K562 (cell line): Measurements from ENCODE around the gene LRP1B. TPM values are rescaled to one million over a fixed set of nuclear protein-coding genes. Genes with fewer than 3 reads are reported as not detected.

Experiments used
- ATAC-seq: fragments of 200-7000 bp; cut with Tn5 transposase; 3 replicates; pipeline ENCODE4 v1.9.1; 2020; ENCODE audit warnings: moderate library complexity
- BruUV-seq: library from RNA; stranded (reverse); fragments of 400-500 nt; replicated peaks from 2 replicates; lab custom pipeline; 2021; lab: Mats Ljungman, UMichigan
- CTCF ChIA-PET: fragments of 300-600 bp; formaldehyde crosslinking; extraction: SDS; loops from one replicate; lab custom pipeline; 2021; ENCODE audit warnings: low intra/inter-chr PET ratio; lab: Yijun Ruan, JAX
- POLR2A ChIA-PET: fragments of 300-600, 350-650 bp; sonication (Branson Sonifier 250); formaldehyde crosslinking; extraction: SDS; loops from one replicate; lab custom pipeline; 2021; ENCODE audit warnings: antibody characterized with exemption, inconsistent platforms; lab: Yijun Ruan, JAX
- DNase-seq, 4 experiments: peaks; one replicate each; pipeline versions ENCODE4 v3.0.0 to v3.0.0-alpha.2; 2011 to 2018; ENCODE audit warnings: low spot score in 3 of 4, mixed read lengths in 3 of 4; ENCODE audit errors: extremely low read depth in 1 of 4
- FAIRE-seq: peaks from 2 replicates; lab custom pipeline; 2011; peaks lifted over from hg19 to GRCh38; lab: Jason Lieb, UNC
- H2AFZ ChIP-seq: 2 replicates; pipeline ENCODE4 v1.6.0; 2011; ENCODE audit warnings: low read depth, low read length, control low read depth, inconsistent platforms
- H3K27ac ChIP-seq: fragments of 200-600 bp; 3 replicates; pipeline ENCODE4 v1.8.0; 2011; ENCODE audit warnings: low read depth, mild to moderate bottlenecking, control low read depth, inconsistent platforms, low read length, moderate library complexity, mixed read lengths; ENCODE audit errors: extremely low read depth
- H3K27me3 ChIP-seq, 2 experiments: fragments of 300-600 bp in 1 of 2; 2 replicates in 1 of 2; 3 replicates in 1 of 2; pipeline versions ENCODE4 v1.6.0 to v1.8.0; 2011; ENCODE audit warnings: inconsistent platforms in 2 of 2, low read length in 2 of 2, mild to moderate bottlenecking in 1 of 2, mixed read lengths in 1 of 2, moderate library complexity in 1 of 2; ENCODE audit not compliant: control insufficient read depth in 2 of 2, insufficient read depth in 2 of 2
- H3K36me3 ChIP-seq: fragments of 300-600 bp; 3 replicates; pipeline ENCODE4 v1.8.0; 2011; ENCODE audit warnings: mild to moderate bottlenecking, low read length, inconsistent platforms; ENCODE audit not compliant: control insufficient read depth, insufficient read depth
- H3K4me1 ChIP-seq, 2 experiments: fragments of 200-600 bp in 1 of 2; replicated peaks in 1 of 2; 2 replicates in 1 of 2; 3 replicates in 1 of 2; pipeline versions ENCODE4 v1.5.1 to v1.8.0; 2011; ENCODE audit warnings: inconsistent platforms in 2 of 2, low read length in 2 of 2, mild to moderate bottlenecking in 1 of 2, mixed read lengths in 1 of 2, moderate library complexity in 1 of 2; ENCODE audit not compliant: control insufficient read depth in 2 of 2, insufficient read depth in 2 of 2
- H3K4me2 ChIP-seq: 2 replicates; pipeline ENCODE4 v1.6.1; 2011; ENCODE audit warnings: low read length, control low read depth, inconsistent platforms, mixed read lengths; ENCODE audit not compliant: insufficient read depth
- H3K4me3 ChIP-seq: fragments of 200-600 bp; sonication (generic), shearing (Covaris generic); 2 replicates; pipeline ENCODE4 v1.5.1; 2016; ENCODE audit warnings: control low read depth, inconsistent platforms
- H3K79me2 ChIP-seq: fragments of 200-600 bp; 3 replicates; pipeline ENCODE4 v1.8.0; 2011; ENCODE audit warnings: low read length, inconsistent platforms; ENCODE audit not compliant: control insufficient read depth, insufficient read depth
- H3K9ac ChIP-seq, 2 experiments: 2 replicates each; pipeline versions ENCODE4 v1.6.0 to v1.6.1; 2011; ENCODE audit warnings: low read depth in 2 of 2, low read length in 2 of 2, control low read depth in 1 of 2, inconsistent platforms in 1 of 2, mild to moderate bottlenecking in 1 of 2, mixed read lengths in 1 of 2; ENCODE audit not compliant: insufficient read depth in 1 of 2
- H3K9me1 ChIP-seq: one replicate; pipeline ENCODE4 v1.6.0; 2011; ENCODE audit warnings: inconsistent platforms, mild to moderate bottlenecking, low read length, moderate library complexity; ENCODE audit not compliant: control insufficient read depth, insufficient read depth
- H3K9me3 ChIP-seq: replicated peaks from 2 replicates; pipeline ENCODE4 v1.5.1; 2011; ENCODE audit warnings: low read depth, low read length, inconsistent platforms; ENCODE audit not compliant: control insufficient read depth, insufficient read depth
- H4K20me1 ChIP-seq: replicated peaks from 2 replicates; pipeline ENCODE4 v1.6.1; 2011; ENCODE audit warnings: low read length, inconsistent platforms, mixed read lengths; ENCODE audit not compliant: control insufficient read depth, insufficient read depth
- BRCA1 ChIP-seq, 2 experiments: fragments of 450-650 bp in 1 of 2; sonication (generic) in 1 of 2; formaldehyde crosslinking in 1 of 2; IDR thresholded peaks; 2 replicates each; pipeline versions ENCODE4 v1.5.0 to v1.6.1; 2017 to 2020; ENCODE audit warnings: mild to moderate bottlenecking in 1 of 2, missing genetic modification reagents in 1 of 2
- CBX3 ChIP-seq, 2 experiments: IDR thresholded peaks; 1 replicate in 1 of 2; 2 replicates in 1 of 2; pipeline ENCODE4 v1.6.1; 2012; ENCODE audit warnings: inconsistent platforms in 2 of 2, low read length in 2 of 2, borderline replicate concordance in 1 of 2, control low read depth in 1 of 2
- CSDE1 ChIP-seq, 2 experiments: fragments of 450-650 bp; IDR thresholded peaks; 2 replicates each; pipeline ENCODE4 v1.6.1; 2016; ENCODE audit warnings: mild to moderate bottlenecking in 1 of 2
- DPF2 ChIP-seq: fragments of 450-650 bp; IDR thresholded peaks from 2 replicates; pipeline ENCODE4 v1.6.1; 2016
- RERE ChIP-seq: sonication (generic); formaldehyde crosslinking; IDR thresholded peaks from 2 replicates; pipeline ENCODE4 v1.8.0; 2023; ENCODE audit warnings: missing genetic modification reagents, mild to moderate bottlenecking, borderline replicate concordance
- SIX5 ChIP-seq, 2 experiments: IDR thresholded peaks; 2 replicates each; pipeline ENCODE4 v1.6.1; 2011; ENCODE audit warnings: low read length in 2 of 2, borderline replicate concordance in 1 of 2, low read depth in 1 of 2, mild to moderate bottlenecking in 1 of 2, moderate library complexity in 1 of 2; ENCODE audit not compliant: insufficient read depth in 1 of 2
- SMARCE1 ChIP-seq: fragments of 450-650 bp; IDR thresholded peaks from 2 replicates; pipeline ENCODE4 v1.7.1; 2016; ENCODE audit warnings: mild to moderate bottlenecking
- ZNF121 ChIP-seq: sonication (generic); formaldehyde crosslinking; conservative IDR thresholded peaks from 2 replicates; pipeline ENCODE4 v1.8.0; 2022; ENCODE audit warnings: missing genetic modification reagents
- WGBS: fragments of 100-300 bp; shearing (Covaris generic); methylation state at CpG from one replicate; pipeline ENCODE4 v1.1.6; 2016; ENCODE audit warnings: low coverage, mixed read lengths; ENCODE audit not compliant: insufficient coverage; ENCODE audit errors: missing lambda C conversion rate; 5-methylcytosine and 5-hydroxymethylcytosine counted together
- in situ Hi-C: fragments of 300-500 bp; cut with MboI; formaldehyde crosslinking; loops from 4 replicates; pipeline ENCODE4 v1.15.0; 2018; ENCODE audit warnings: inconsistent platforms, mixed read lengths
- intact Hi-C: fragments of 100-400 bp; cut with micrococcal nuclease; formaldehyde crosslinking; loops from 2 replicates; pipeline ENCODE4 v1.14.2; 2022
- polyA plus RNA-seq, 8 experiments: library from polyadenylated mRNA; depleted of rRNA in 4 of 8; stranded (reverse) in 5 of 8; unstranded in 3 of 8; fragments of >200 nt; fragmentation: Nextera tagmentation in 2 of 8; fragmentation: Illumina TruSeq in 1 of 8; extraction: Ambion mirVana in 2 of 8; extraction: Trizol in 1 of 8; gene quantifications; 2 replicates each; pipeline versions ENCODE4 v1.2.1 to v1.2.3, GENCODE V29; 2011 to 2014; ENCODE audit warnings: inconsistent platforms in 1 of 8, missing spikeins in 1 of 8
- total RNA-seq, 7 experiments: library from RNA; depleted of rRNA in 6 of 7; stranded (reverse); fragments of >200 nt in 6 of 7; fragmentation: Illumina TruSeq in 2 of 7; extraction: Trizol in 2 of 7; gene quantifications; 2 replicates each; pipeline versions ENCODE4 v1.2.1 to v1.2.3, GENCODE V29; 2011 to 2021; ENCODE audit warnings: low replicate concordance in 1 of 7

The LRP1B gene
- total and polyA plus RNA-seq, 9 of the 15 experiments (the other 6 are each of a cell fraction or from before 2014, with no cell fraction given), result not detected

GRCh38 chr2:141195087-141195486, 935.7 kb downstream of the LRP1B start:
- Histone ChIP-seq H3K9me3 (no peaks in the 10 kb centered on the region), H3K4me1 (no peaks in the 10 kb centered on the region), H3K79me2 (no peaks in the 10 kb centered on the region), H3K9ac (no peak overlapping the region), H3K27ac (no peak overlapping the region), H3K4me3 (no peak overlapping the region), H3K4me2 (no peak overlapping the region), H3K27me3 (no peaks in the 10 kb centered on the region), H2AFZ (no peak overlapping the region), H4K20me1 (no peaks in the 10 kb centered on the region), H3K36me3 (no peaks in the 10 kb centered on the region), H3K9me1 (no peaks in the 10 kb centered on the region)
- in situ Hi-C loops, result no loop called here
- no peak for ATAC-seq
- CTCF ChIA-PET, result no interaction called here
- WGBS, result 0% methylated on average over 1 of the region's 1 CpG
- no peak for DNase-seq
- intact Hi-C loops, result no loop called here
- TF ChIP-seq SMARCE1 (no peak), CBX3 (IDR thresholded peaks at IDR 0.05; ENCODE audit: borderline replicate concordance in 1 of 2, low read length in 2 of 2) (no peak), SIX5 (IDR thresholded peaks at IDR 0.05; ENCODE audit: borderline replicate concordance in 1 of 2, insufficient read depth in 1 of 2, low read depth in 1 of 2, low read length in 2 of 2) (no peak), DPF2 (no peak), RERE (CRISPR knock-in tag) (no peak), ZNF121 (no peak), BRCA1 (IDR thresholded peaks at IDR 0.05) (no peak), BRCA1 (CRISPR knock-in tag; IDR thresholded peaks at IDR 0.05) (no peak), CSDE1 (IDR thresholded peaks at IDR 0.05) (no peak)
- FAIRE-seq, result no peak
- POLR2A ChIA-PET, result no interaction called here
- BruUV-seq, result no TSS peak
